Measurements from ENCODE around the gene FOXA1. TPM values are rescaled to one million over a fixed set of nuclear protein-coding genes. Genes with fewer than 3 reads are reported as not detected.
A peak's percentile ranks its signal among the peaks of the same experiment; 100 is the strongest.

The FOXA1 gene
- total RNA-seq, 4 donors from 2014 or later: not detected

- H3K4me3 ChIP-seq: peak overlapping the region in 3 of 4 donors; percentile 11 to 50 (median 34)
- H3K27me3 ChIP-seq: peaks cover 8 to 95% of the 10 kb centered on the region in 2 donors
- WGBS, 2 donors: 8 to 10% methylated on average over 44 to 45 of the region's 46 CpGs
- H3K4me1 ChIP-seq: peaks cover 0 to 75% (median 23%) of the 10 kb centered on the region in 4 donors
- H3K9me3 ChIP-seq: no peaks in the 10 kb centered on the region
- TF ChIP-seq CTCF (IDR thresholded peaks at IDR 0.05) (no peak), EP300 (IDR thresholded peaks at IDR 0.05) (no peak), POLR2A (IDR thresholded peaks at IDR 0.05) (no peak)
- DNase-seq (ENCODE audit: low spot score in 2 of 2): no peak
- H3K36me3 ChIP-seq: no peaks in the 10 kb centered on the region
- peak overlapping the region in 1 of 4 donors; percentile 61 for H3K27ac ChIP-seq
These were observed 966 bp upstream of the FOXA1 start for GRCh38 chr14:37595809-37596621.

GRCh38 chr14:37594238-37594970 lies 645 bp downstream of the FOXA1 start:
- H3K4me1 ChIP-seq: peaks cover 0 to 63% (median 21%) of the 10 kb centered on the region in 4 donors
- H3K36me3 ChIP-seq: no peaks in the 10 kb centered on the region
- DNase-seq (ENCODE audit: low spot score in 2 of 2): peak; percentile 42 to 60
- peak in 1 of 2 donors; percentile 51 for TF ChIP-seq EP300 (IDR thresholded peaks at IDR 0.05)
- TF ChIP-seq POLR2A (IDR thresholded peaks at IDR 0.05): no peak
- peak in 4 of 5 experiments; percentile 30 to 41 (median 34) for TF ChIP-seq CTCF (IDR thresholded peaks at IDR 0.05)
- no peaks in the 10 kb centered on the region for H3K9me3 ChIP-seq
- 2 to 3% methylated on average over 54 to 56 of the region's 56 CpGs for WGBS, 2 donors
- peaks cover 8 to 95% of the 10 kb centered on the region in 2 donors for H3K27me3 ChIP-seq
- H3K27ac ChIP-seq: peak overlapping the region in 1 of 4 donors; percentile 52
- H3K4me3 ChIP-seq: peak overlapping the region in 3 of 4 donors; percentile 30 to 50 (median 44)

GRCh38 chr14:37593511-37594237 lies 1.4 kb downstream of the FOXA1 start:
- no peak overlapping the region for H3K27ac ChIP-seq
- no peaks in the 10 kb centered on the region for H3K36me3 ChIP-seq
- peak overlapping the region in 1 of 4 donors; percentile 44 for H3K4me3 ChIP-seq
- no peaks in the 10 kb centered on the region for H3K9me3 ChIP-seq
- peaks cover 8 to 95% of the 10 kb centered on the region in 2 donors for H3K27me3 ChIP-seq
- H3K4me1 ChIP-seq: peaks cover 0 to 58% (median 18%) of the 10 kb centered on the region in 4 donors
- WGBS, 2 donors: 19% methylated on average over 14 of the region's 14 CpGs
- DNase-seq (ENCODE audit: low spot score in 2 of 2): no peak
- TF ChIP-seq CTCF (IDR thresholded peaks at IDR 0.05): no peak
- no peak for TF ChIP-seq EP300 (IDR thresholded peaks at IDR 0.05)
- TF ChIP-seq POLR2A (IDR thresholded peaks at IDR 0.05): no peak

GRCh38 chr14:37592482-37593408 lies 2.3 kb downstream of the FOXA1 start:
- DNase-seq (ENCODE audit: low spot score in 2 of 2): no peak
- Histone ChIP-seq H3K4me1 (peaks cover 0 to 58% (median 14%) of the 10 kb centered on the region in 4 donors), H3K27ac (no peak overlapping the region), H3K36me3 (no peaks in the 10 kb centered on the region), H3K4me3 (no peak overlapping the region), H3K27me3 (peaks cover 8 to 95% of the 10 kb centered on the region in 2 donors), H3K9me3 (no peaks in the 10 kb centered on the region)
- WGBS, 2 donors: 10% methylated on average over 31 to 38 of the region's 42 CpGs
- no peak for TF ChIP-seq CTCF (IDR thresholded peaks at IDR 0.05)
- peak in 1 of 2 donors; percentile 7 for TF ChIP-seq EP300 (IDR thresholded peaks at IDR 0.05)
